GM12878 (cell line): ENCODE measurements around the gene MRPL16. TPM values are rescaled to one million over a fixed set of nuclear protein-coding genes. Genes with fewer than 3 reads are reported as not detected.

Experiments used
- ATAC-seq: fragments of 200-7000 bp; cut with Tn5 transposase; 3 replicates; pipeline ENCODE4 v1.9.1; 2020; ENCODE audit warnings: mild to moderate bottlenecking, moderate library complexity
- BruUV-seq: library from RNA; stranded (reverse); fragments of 400-500 nt; replicated peaks from 2 replicates; lab custom pipeline; 2021; lab: Mats Ljungman, UMichigan
- CTCF ChIA-PET: fragments of 300-600 bp; sonication (Branson Sonifier 250); formaldehyde crosslinking; extraction: SDS; loops from one replicate; lab custom pipeline; 2021; ENCODE audit warnings: inconsistent platforms; lab: Yijun Ruan, JAX
- POLR2A ChIA-PET: fragments of 350-600 bp; formaldehyde crosslinking; extraction: SDS; loops from one replicate; lab custom pipeline; 2021; ENCODE audit warnings: inconsistent platforms; lab: Charles Lee
- RAD21 ChIA-PET: fragments of 300-600 bp; sonication (Branson Sonifier 250); formaldehyde crosslinking; loops from one replicate; lab custom pipeline; 2023; ENCODE audit warnings: antibody characterized with exemption; ENCODE audit not compliant: unreplicated experiment; lab: Charles Lee
- SMC1A ChIA-PET: fragments of 300-600 bp; sonication (Branson Sonifier 250); formaldehyde crosslinking; loops from one replicate; lab custom pipeline; 2023; ENCODE audit not compliant: unreplicated experiment, uncharacterized antibody; lab: Charles Lee
- DNase-seq: peaks from one replicate; pipeline ENCODE4 v3.0.0-alpha.2; 2011; ENCODE audit warnings: low read depth, low spot score
- FAIRE-seq: peaks from 3 replicates; lab custom pipeline; 2011; peaks lifted over from hg19 to GRCh38; lab: Jason Lieb, UNC
- H2AFZ ChIP-seq: 2 replicates; pipeline ENCODE4 v1.6.0; 2011; ENCODE audit warnings: low read depth, low read length, control low read depth; ENCODE audit not compliant: control insufficient read depth
- H3K27ac ChIP-seq: 2 replicates; pipeline ENCODE4 v1.5.1; 2011; ENCODE audit warnings: control low read depth; ENCODE audit not compliant: control insufficient read depth, insufficient read depth
- H3K27me3 ChIP-seq, 2 experiments: replicated peaks in 1 of 2; 2 replicates each; pipeline versions ENCODE4 v1.6.0 to v1.6.1; 2011; ENCODE audit warnings: low read length in 1 of 2; ENCODE audit not compliant: control insufficient read depth in 2 of 2, insufficient read depth in 2 of 2
- H3K36me3 ChIP-seq, 2 experiments: 2 replicates each; pipeline ENCODE4 v1.5.1; 2011; ENCODE audit warnings: low read length in 1 of 2; ENCODE audit not compliant: control insufficient read depth in 2 of 2, insufficient read depth in 2 of 2
- H3K4me1 ChIP-seq: 2 replicates; pipeline ENCODE4 v1.6.1; 2011; ENCODE audit warnings: mild to moderate bottlenecking, low read length, moderate library complexity, mixed read lengths; ENCODE audit not compliant: control insufficient read depth, insufficient read depth
- H3K4me2 ChIP-seq: 2 replicates; pipeline ENCODE4 v1.6.0; 2011; ENCODE audit warnings: control low read depth; ENCODE audit not compliant: control insufficient read depth, insufficient read depth
- H3K4me3 ChIP-seq: fragments of 200-600 bp; sonication (generic); 2 replicates; pipeline ENCODE4 v1.5.1; 2016
- H3K79me2 ChIP-seq: 2 replicates; pipeline ENCODE4 v1.6.0; 2011; ENCODE audit warnings: low read length; ENCODE audit not compliant: control insufficient read depth, insufficient read depth
- H3K9ac ChIP-seq: 2 replicates; pipeline ENCODE4 v1.8.0; 2011; ENCODE audit warnings: low read length, control low read depth, mixed read lengths; ENCODE audit not compliant: control insufficient read depth, insufficient read depth
- H3K9me3 ChIP-seq: replicated peaks from 3 replicates; pipeline ENCODE4 v1.5.1; 2011; ENCODE audit warnings: mild to moderate bottlenecking, low read length; ENCODE audit not compliant: control insufficient read depth, insufficient read depth
- H4K20me1 ChIP-seq: 2 replicates; pipeline ENCODE4 v1.6.0; 2011; ENCODE audit not compliant: control insufficient read depth, insufficient read depth
- EGR1 ChIP-seq, 2 experiments: IDR thresholded peaks; 1 replicate in 1 of 2; 2 replicates in 1 of 2; pipeline ENCODE4 v1.6.1; 2011 to 2012; ENCODE audit warnings: low read depth in 2 of 2, low read length in 2 of 2, borderline replicate concordance in 1 of 2, mild to moderate bottlenecking in 1 of 2, moderate library complexity in 1 of 2
- JUND ChIP-seq: IDR thresholded peaks from 2 replicates; pipeline ENCODE4 v1.6.1; 2012; ENCODE audit warnings: low read depth, mild to moderate bottlenecking, low read length, improper control_type of control experiment, moderate library complexity
- KAT2A ChIP-seq: conservative IDR thresholded peaks from 2 replicates; pipeline ENCODE4 v1.6.1; 2011; ENCODE audit warnings: low read depth, low read length; ENCODE audit not compliant: control insufficient read depth
- NBN ChIP-seq: fragments of 450-650 bp; IDR thresholded peaks from 2 replicates; pipeline ENCODE4 v1.6.1; 2016
- SIX5 ChIP-seq: IDR thresholded peaks from 2 replicates; pipeline ENCODE4 v1.6.1; 2011; ENCODE audit warnings: mild to moderate bottlenecking, low read depth, low read length, moderate library complexity; ENCODE audit not compliant: severe bottlenecking
- ZNF274 ChIP-seq: IDR thresholded peaks from one replicate; pipeline ENCODE4 v1.8.0; 2011; ENCODE audit not compliant: insufficient read length, insufficient read depth
- WGBS: methylation state at CpG from one replicate; pipeline ENCODE4 v1.1.6; 2016; ENCODE audit warnings: low lambda C conversion rate; ENCODE audit not compliant: insufficient replicate concordance, insufficient coverage; ENCODE audit errors: missing lambda C conversion rate; 5-methylcytosine and 5-hydroxymethylcytosine counted together
- in situ Hi-C: fragments of 300-500 bp; cut with MboI; formaldehyde crosslinking; loops from 9 replicates; pipeline ENCODE4 v1.14.3; 2018; ENCODE audit warnings: mixed read lengths
- intact Hi-C: fragments of 100-400 bp; cut with micrococcal nuclease; formaldehyde crosslinking; loops from one replicate; pipeline ENCODE4 v1.14.2; 2022; ENCODE audit not compliant: unreplicated experiment
- polyA plus RNA-seq, 11 experiments: library from polyadenylated mRNA; depleted of rRNA in 4 of 11; unstranded in 6 of 11; stranded (reverse) in 5 of 11; fragments of >200 nt; fragmentation: Nextera tagmentation in 4 of 11; fragmentation: Illumina TruSeq in 1 of 11; extraction: Ambion mirVana in 4 of 11; extraction: Trizol in 1 of 11; gene quantifications; 1 replicate in 1 of 11; 2 replicates in 10 of 11; pipeline versions ENCODE4 v1.2.1 to v1.2.3, GENCODE V29; 2011 to 2016; ENCODE audit warnings: inconsistent platforms in 2 of 11, missing spikeins in 2 of 11, low read depth in 1 of 11
- total RNA-seq, 4 experiments: library from RNA; depleted of rRNA in 3 of 4; stranded (reverse); fragments of >200 nt in 3 of 4; fragmentation: Illumina TruSeq in 1 of 4; extraction: Trizol in 1 of 4; gene quantifications; 2 replicates each; pipeline versions ENCODE4 v1.2.1 to v1.2.3, GENCODE V29; 2013 to 2021

Gene MRPL16
- total and polyA plus RNA-seq, 10 of the 15 experiments (the other 5 are each of a cell fraction or from before 2014, with no cell fraction given) = 38.2 to 167 (median 106) TPM

DNA sequence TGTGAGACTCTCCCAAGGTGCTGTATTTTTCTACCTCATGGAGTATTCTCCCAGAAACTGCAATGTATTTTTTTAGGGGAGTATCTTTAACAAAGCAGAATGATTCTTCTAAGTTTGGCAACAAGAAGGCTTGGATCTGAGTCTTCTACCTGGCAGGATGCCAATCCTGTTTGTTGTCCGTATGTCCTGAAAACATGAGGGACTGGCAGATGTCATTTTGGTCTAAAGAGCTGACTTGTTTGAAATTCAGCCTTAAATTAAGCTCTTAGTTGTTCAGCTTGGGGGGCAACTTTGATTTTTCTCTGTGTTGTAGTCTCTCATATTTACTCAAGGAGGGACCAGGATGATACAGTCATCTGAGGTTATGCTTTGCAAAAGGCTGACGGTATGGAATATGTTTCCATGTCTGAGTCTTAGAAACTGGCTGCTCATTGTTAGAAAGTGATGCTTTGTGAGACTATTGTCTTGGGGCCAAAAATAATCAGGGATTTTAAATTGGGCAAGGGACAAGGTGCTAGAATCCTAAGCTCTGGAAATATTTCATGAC, 9.3 kb downstream of the MRPL16 start:
- Histone ChIP-seq H3K27me3 (no peaks in the 10 kb centered on the region), H3K27ac (no peak overlapping the region), H3K36me3 (peaks cover 0 to 1% of the 10 kb centered on the region in 2 experiments; a peak in 2 of 4 replicates)
- TF ChIP-seq NBN = no peak
- TF ChIP-seq, all 136 proteins: peak for 0
- FAIRE-seq (no peak), DNase-seq (no peak), ATAC-seq (no peak)
- Histone ChIP-seq H4K20me1 (no peaks in the 10 kb centered on the region), H3K4me3 (no peak overlapping the region), H3K9me3 (no peaks in the 10 kb centered on the region), H3K4me2 (no peak overlapping the region), H3K9ac (no peak overlapping the region), H3K79me2 (no peaks in the 10 kb centered on the region), H3K4me1 (no peaks in the 10 kb centered on the region), H2AFZ (no peak overlapping the region)
- CTCF ChIA-PET = interaction anchor here (0.9 to 6.5 kb wide), 14 partner anchors 8 to 450 kb away, joined by 3 to 88 read pairs (median 6); partner anchors contain the start of genes MRPL16 and STX3
- intact Hi-C loops (no loop called here), in situ Hi-C loops (loop anchor here (5.0 kb wide), 2 partner anchors 44 to 264 kb away; partner anchors contain the start of gene STX3)
- BruUV-seq = no TSS peak
- 93% methylated on average over 2 of the region's 2 CpGs for WGBS
- RAD21 ChIA-PET = interaction anchor here (0.8 to 3.7 kb wide), 4 partner anchors 8 to 450 kb away, joined by 3 to 31 read pairs (median 4); partner anchors contain the start of gene STX3
- SMC1A ChIA-PET = interaction anchor here (0.8 to 3.3 kb wide), 7 partner anchors 15 to 264 kb away, joined by 3 to 21 read pairs (median 4); partner anchors contain the start of genes PATL1 and STX3
- POLR2A ChIA-PET = interaction anchor here (0.6 to 1.5 kb wide), 3 partner anchors 45 to 143 kb away, joined by 3 to 4 read pairs (median 3); partner anchors contain the start of gene STX3

DNA sequence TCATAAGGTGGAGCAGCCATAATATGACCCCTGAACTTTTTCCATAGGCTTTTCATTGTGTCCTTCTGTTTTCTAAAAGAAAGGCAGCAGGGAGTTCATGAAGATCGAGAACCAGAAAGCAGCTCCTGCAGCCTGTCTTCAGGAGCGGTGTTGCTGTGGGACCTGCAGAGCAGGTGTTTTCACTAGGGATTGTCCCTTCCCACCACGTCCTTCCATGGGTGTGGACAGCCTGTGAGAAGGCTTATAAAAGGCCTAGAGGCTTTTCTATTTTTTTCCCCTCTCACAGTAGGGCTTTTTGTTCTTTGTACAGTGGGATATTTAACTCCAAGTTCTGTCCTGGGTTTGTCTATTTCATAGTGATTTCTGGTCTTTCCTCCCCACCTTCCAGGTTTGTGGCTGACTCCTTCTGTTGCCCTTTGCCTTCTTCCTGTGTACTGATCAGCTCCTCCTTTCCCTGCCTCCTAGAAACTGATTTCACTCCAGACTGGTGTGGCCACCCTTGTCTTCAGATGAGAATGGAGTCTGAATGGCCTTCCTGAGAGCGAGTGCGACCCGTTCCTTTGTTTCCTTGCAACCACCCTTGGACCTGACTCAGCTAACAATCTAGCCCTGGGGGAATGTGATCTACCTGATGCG, 10.1 kb downstream of the MRPL16 start:
- no peak for ATAC-seq

More for the DNA sequence above, 10.1 kb downstream of the MRPL16 start:
- H3K9ac ChIP-seq = no peak overlapping the region
- intact Hi-C loops = no loop called here
- in situ Hi-C loops = loop anchor here (5.0 kb wide), 2 partner anchors 43 to 263 kb away; partner anchors contain the start of gene STX3
- CTCF ChIA-PET = interaction anchor here (0.9 to 6.5 kb wide), 10 partner anchors 9 to 263 kb away, joined by 3 to 88 read pairs (median 6); partner anchors contain the start of genes MRPL16 and STX3
- no peaks in the 10 kb centered on the region for H3K79me2 ChIP-seq
- no peak overlapping the region for H3K27ac ChIP-seq
- POLR2A ChIA-PET = interaction anchor here (0.6 to 1.5 kb wide), 2 partner anchors 45 to 144 kb away, joined by 3 to 4 read pairs; partner anchors contain the start of gene STX3
- no peaks in the 10 kb centered on the region for H3K4me1 ChIP-seq
- no TSS peak for BruUV-seq
- no peaks in the 10 kb centered on the region for H3K27me3 ChIP-seq
- H4K20me1 ChIP-seq = no peaks in the 10 kb centered on the region
- H3K4me3 ChIP-seq = no peak overlapping the region
- no peak for FAIRE-seq
- DNase-seq = no peak
- WGBS = 63% methylated on average over 7 of the region's 7 CpGs
- SMC1A ChIA-PET = interaction anchor here (0.9 to 3.3 kb wide), 5 partner anchors 14 to 263 kb away, joined by 3 to 21 read pairs (median 4); partner anchors contain the start of gene STX3
- no peaks in the 10 kb centered on the region for H3K9me3 ChIP-seq
- no peak for TF ChIP-seq ZNF274
- no peak for TF ChIP-seq JUND
- no peak for TF ChIP-seq KAT2A
- no peak for TF ChIP-seq SIX5
- no peak for TF ChIP-seq EGR1 (IDR thresholded peaks at IDR 0.05; ENCODE audit: borderline replicate concordance in 1 of 2, low read depth in 2 of 2, low read length in 2 of 2)
- no peak overlapping the region for H3K4me2 ChIP-seq
- no peaks in the 10 kb centered on the region for H3K36me3 ChIP-seq
- RAD21 ChIA-PET = interaction anchor here (0.8 to 3.7 kb wide), 3 partner anchors 7 to 263 kb away, joined by 3 to 31 read pairs (median 3); partner anchors contain the start of gene STX3
- no peak overlapping the region for H2AFZ ChIP-seq
